Hematopoietic multipotent progenitor cell treated with erythropoietin and hydrocortisone succinate and interleukin-3 and kit ligand, for 6 days (in vitro differentiated cells): ENCODE measurements around the gene SNX8.

Source experiments
- DNase-seq: peaks from one replicate; pipeline ENCODE4 v3.0.0-alpha.2; 2015

Gene SNX8

DNA sequence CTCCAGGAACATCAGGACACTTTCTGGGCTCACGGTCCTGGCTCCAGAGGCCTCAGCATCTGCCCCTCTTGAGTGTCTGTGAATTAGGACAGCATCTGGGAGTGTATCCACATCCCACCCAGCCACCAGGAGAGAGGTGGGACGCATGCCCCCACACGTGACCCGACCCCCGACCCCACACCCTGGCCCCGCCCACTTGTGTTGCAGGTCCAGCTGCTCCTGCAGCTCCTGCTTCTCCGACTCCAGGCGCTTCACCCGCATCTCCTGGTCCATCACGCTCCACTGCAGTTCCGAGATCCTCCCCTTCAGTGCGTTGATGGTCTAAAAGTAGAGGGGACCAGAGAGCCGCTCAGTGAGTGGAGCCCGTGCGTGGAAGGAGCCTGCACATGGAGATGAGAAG lies 95.1 kb downstream of the SNX8 start:
- DNase-seq = no peak

DNA sequence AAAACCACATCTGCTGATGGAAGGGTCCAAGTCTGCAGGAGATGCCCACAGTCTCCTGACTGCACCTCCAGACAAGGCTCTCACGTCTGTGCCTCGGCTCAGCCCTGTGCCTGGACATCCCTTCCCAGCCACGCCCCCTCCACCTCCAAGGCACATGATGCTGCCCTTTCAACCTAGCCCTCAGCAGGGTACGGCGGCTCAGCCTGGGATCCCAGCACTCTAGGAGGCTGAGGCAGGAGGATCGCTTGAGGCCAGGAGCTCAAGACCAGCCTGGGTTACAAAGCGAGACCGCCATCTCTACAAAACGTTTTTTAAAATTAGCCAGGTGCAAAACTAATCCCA lies 95.8 kb downstream of the SNX8 start:
- DNase-seq = no peak

DNA sequence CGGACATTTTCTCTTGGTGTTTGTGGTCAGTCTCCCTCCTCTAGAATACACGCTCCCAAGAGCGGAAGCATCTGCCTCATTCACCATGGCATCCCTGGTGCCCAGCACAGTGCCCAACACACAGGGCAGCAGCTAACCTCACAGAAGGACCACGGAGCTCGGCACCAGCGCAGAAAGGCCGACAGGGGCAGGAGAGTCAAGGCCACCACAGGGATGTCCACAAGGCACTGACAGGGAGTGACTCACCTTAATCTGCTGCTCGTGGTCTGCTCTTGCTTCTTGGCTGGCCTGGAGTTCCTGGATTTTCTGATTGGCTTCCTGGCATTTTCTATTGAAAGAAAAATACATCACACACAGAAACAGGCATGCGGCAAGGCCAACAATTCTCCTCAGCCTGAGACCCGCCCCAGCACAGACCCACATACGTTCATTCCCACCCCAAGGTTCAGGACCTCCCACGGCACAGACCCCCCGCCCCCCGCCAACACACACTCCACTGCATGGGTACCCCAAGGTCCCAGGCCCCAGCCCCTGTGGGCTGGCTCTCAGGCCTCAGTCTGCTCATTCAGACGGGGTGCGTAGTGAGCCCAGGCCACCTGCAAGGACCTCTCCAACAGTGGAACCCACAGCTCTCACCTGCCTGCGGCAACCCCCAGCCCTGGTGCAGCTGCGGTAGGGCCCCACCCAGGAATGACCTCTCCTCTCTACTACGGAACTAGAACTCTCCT lies 96.4 kb downstream of the SNX8 start:
- no peak for DNase-seq

DNA sequence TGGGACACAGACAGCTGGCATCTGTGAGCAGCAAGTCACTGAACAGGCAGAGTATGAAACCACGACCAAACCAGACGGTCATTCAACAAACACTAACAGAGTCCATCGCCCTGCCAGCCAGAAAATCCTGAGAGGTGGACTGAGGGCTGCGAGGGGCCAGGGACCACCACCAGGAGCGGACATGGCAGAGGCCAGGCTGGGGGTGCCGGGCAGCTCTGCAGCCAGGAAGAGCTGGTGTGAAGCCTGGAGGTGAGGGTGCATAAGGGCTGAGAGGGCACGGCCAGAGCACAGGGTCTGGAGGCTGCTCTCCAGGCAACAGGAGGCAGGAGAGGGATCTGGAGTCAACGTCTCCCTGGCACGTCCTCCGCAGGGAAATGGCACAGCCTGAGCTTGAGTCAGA lies 97.0 kb downstream of the SNX8 start:
- DNase-seq = no peak

DNA sequence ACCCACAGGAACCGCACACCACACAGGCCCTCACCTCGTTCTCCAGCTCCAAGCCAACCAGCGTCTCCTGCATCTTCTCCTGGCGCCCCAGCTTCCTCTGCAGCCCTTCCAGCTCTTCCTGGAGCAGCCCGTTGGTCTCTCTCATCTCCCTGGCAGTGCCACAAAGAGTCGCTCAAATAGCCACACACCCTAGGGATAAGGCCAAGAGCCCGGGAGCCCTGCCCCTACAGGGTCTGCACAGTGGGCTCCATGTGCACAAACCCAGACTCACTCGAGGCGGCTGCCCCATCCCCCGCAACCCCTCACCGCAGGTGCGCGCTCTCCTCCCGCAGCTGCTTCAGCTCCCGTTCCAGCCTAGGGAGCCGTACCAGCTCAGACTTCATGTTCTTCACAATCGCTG lies 98.4 kb downstream of the SNX8 start:
- no peak for DNase-seq

DNA sequence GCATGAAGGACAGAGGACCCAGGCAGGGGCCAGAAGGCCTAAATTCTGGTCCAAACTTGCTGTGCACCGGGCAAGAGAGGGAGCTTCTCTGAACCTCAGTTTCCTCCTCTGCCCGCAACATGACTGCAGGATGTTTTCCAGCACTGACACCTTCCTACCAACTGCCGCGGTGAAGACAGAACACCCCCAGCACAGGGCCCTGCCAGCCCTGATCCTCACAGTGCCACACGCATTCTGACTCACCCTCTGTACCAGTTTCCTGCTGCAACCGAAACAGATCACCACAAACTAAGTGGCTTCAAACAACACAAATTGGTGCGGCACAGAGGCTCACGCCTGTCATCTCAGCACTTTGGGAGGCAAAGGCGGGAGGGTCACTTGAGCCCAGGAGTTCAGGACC lies 99.6 kb downstream of the SNX8 start:
- DNase-seq = no peak

DNA sequence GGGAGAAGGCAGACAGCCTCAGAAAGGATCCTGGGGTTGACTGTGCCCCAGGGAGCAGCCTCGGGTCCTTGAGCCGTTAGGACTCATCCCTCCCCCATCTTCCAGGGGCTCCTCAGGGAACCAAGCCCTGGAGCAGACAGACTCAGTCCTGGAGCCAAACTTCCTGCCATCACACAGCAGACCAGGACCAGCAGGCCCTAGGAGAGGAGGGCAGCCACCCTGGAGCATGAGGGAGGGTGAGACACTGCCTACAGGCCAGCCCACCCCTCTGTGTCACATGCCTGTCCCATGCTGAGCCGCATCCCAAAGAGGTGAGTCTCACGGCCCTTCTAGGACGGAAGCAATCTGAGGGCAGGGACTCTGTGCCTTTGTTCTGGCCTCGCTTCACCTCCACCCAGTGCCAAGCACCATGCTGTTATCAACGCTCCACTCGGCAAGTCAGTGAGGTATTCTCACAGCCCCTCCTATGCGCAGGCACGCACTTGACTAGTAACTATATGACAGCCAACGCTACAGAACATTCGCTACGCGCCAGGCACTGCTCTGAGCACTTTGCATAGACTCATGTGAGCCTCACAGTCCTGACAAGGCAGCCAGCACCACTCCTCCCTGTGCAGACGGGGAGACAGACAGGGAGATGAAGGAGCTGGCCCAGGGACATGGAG lies 100.6 kb downstream of the SNX8 start:
- no peak for DNase-seq

DNA sequence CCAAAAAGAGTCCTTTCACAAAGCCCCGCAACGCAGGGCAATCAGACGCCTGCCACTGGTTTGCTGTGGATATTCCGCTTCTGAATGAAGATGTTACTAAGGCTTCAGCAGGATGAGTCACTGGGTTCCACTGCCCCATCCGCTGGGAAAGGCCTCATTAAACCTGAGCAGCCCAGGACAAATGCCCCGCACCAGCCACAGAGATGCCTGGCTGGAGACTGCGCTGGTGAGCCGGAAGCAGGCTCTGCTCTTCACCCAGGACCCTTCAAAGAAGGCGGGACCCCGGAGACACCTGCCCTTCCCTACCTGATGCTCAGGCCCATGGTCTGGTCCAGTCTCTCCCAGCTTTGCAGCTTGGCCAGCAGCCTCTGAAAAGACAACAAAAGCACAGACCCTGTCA lies 101.3 kb downstream of the SNX8 start:
- no peak for DNase-seq

DNA sequence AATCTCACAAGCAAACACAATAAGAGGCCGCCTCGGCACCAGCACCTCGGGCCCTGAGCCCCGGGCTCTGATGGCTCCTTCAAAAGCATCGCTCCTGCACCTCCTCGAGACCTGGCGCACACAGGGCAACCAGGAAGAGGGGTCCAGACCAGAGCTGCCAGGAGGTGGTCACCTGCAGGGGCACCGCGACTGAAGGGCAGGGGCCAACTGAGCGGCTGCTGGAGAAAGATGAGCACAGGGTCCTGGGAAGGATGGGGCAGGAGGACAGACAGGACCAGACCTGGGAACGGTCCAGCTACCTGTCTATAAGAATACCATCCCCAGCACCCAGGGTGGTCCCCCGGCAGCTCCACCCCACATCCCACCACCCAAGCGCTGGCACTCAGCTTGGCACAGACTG lies 102.3 kb downstream of the SNX8 start:
- DNase-seq = no peak

DNA sequence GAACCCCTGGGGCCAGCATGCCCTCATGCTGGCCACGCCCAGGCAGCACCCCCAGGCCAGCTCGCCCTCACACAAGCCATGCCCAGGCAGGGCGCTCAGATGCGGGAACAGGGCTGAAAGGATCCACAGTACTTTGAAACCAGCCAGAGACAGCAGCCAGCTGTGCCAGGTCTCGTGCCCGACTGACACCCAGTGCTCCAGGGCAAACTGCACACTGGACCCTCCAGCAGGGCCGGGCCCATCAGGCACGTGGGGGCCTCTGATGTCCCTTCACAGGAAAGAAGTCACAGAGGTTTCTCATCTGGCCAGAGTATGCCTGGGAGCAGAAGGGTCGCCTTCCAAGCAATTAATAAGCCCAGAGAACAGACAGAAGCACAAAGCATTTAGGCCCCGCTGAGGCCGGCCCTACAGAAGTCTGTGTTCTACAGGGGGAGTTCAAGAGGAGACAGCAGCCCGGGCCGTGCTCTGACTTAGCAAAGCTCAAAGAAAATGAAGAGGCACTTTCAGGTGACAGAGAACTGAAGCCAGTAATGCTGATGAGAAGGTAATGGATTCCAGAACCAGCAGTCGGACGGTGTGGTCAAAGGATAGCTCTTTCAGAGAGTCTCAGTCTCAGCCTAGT lies 102.9 kb downstream of the SNX8 start:
- DNase-seq = no peak

DNA sequence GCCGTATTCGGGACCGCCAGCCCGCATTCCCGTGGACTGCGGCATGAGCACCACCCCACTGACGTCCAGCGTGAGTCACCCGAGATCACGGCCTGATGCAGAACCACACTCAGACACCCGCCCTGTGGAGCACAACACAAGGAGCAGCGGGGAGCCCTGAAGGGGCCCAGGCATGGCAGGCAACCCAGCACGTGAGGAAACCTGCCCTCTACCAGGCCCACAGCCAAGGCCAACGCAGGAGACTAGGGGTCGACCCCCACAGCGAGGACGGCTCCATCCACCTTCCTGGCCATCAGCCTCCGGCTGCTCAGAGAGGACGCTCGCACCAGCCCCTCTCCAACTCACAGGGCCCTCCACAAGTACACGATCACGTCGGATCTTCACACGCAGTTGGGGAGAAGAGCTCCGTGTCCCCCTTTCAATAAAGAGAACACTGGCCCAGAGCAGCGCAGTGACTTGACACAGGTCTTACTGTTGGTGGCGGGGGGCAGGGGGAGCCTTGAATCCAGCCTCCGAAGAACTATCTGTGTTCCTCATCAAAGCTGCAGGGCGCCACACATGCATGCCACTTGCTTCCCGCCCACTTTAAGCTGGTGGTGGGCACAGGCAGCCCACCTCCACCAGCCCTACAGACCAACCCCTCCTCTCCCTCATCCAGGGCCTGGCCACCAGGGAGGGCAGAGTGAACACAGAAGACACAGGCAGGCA lies 103.5 kb downstream of the SNX8 start:
- DNase-seq = no peak

DNA sequence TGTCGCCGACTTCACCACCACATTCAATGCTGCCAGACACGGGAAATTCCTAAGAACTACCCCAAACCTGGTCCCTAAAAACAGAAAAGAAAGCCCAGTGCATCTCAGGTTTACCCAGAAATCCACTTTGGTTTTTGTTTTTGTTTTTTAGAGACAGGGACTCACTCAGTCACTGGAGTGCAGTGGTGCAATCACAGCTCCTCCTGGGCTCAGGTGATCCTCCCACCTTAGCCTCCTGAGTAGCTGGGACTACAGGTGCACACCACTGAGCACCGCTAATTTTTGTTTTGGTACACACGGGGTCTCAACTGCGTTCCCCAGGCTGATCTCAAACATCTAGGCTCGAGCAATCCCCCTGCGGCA lies 104.3 kb downstream of the SNX8 start:
- DNase-seq = no peak

DNA sequence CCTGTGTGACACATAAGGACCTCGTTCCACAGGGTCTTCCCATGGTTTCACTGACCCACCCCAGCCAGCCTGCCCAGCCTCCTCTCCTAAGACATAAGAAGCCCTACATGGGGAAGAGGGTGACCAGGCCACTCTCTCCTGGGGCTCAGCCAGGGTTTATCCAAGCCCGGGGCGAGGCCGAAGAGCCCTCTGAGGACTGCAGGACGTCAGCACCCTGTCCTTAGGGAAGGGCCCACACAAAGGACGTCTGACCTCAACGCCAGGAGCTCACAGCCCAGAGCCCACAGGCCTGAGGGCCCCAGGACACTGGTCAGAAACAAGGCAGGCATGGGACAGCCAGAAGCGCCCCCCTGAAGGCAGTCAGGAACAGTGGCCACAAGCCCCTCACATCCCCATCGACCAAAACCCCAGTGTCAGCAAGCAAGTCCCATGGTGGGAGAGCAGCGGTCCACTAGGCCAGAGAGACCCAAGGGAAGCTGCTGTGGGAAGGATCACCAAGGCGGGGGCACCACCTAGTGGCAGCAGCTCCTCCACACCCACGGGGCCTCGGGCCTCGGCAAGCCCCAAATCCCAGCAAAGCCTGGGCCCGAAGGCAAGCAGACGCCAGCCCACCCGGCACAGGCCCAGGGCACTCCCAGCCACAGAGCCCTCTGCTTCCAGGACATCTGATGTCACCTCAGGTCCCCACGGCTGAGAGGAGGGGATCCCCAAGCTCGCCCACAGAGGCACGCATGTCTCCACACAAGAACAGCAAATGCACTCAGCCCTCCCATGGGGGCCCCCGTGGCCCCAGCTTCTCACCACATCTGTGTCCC lies 104.9 kb downstream of the SNX8 start:
- DNase-seq = peak; percentile 75

DNA sequence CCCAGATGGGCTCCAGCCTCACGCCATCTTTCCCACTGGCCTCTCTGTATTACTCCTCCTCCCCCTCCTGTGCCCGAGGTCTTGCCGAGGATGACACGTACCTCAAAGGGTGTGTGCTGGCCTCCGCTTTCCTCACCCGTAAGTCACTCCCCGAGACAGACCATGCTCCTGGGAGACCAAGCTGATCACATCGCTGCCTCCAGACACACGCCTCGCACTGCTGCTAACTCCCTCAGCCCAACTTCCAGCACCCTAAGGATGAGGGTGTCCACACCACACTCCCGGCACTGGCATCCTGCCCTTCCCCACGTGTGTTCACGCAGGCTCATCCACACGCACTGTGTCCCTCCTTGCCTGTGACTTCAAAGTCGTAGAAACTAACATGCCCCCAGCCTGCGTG lies 105.5 kb downstream of the SNX8 start:
- no peak for DNase-seq

DNA sequence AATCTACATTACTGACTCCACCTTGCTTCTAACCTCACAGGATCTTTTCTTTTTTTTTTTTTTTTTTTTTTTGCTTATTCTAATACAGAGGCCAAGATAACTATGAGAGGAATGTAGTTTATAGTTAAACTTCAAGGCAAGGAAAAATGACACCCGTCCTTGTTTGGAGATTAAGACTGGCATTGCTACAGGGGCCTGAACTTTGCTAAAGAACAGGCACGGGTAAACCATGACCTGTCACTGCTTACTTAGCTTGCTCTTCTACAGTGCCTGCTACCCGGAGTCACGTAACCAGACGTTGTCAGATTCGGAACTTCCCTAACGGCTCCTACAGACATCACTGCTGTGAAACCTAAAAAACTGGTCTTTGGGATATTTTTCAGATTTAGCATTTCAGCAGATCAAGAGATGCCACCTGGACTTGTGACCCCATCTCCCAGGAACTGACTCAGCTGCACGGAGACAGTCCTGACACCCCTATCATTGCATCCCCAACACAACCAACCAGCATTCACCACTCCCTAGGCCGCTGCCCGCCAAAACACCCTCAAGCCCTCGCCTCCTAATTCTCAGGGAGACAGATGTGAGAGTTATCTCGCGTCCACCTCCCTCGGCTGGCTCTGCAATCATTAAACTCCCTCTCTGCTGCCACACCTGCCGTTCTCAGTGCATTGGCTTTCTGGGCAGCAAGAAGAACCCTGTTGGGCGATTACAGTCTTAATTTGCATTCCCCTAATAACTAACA lies 109.0 kb downstream of the SNX8 start:
- peak; percentile 5 for DNase-seq

DNA sequence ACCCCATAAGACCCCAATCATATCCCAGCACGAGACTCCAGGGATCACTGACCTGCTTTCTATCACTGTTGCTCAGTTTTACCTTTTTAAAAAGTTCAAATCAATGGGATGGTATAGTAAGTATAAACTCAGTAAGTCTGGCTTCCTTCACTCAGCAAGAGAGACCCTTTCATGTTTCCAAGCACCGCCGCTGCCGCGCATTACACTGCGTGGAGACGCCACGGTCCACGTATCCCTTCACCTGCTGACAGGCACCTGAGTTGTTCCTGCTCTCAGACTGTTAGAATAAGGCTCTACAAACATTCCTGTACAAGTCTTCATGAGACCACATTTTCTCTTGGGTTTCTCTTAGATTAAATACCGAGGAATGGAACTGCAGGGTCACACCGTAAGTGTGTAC lies 109.8 kb downstream of the SNX8 start:
- no peak for DNase-seq

DNA sequence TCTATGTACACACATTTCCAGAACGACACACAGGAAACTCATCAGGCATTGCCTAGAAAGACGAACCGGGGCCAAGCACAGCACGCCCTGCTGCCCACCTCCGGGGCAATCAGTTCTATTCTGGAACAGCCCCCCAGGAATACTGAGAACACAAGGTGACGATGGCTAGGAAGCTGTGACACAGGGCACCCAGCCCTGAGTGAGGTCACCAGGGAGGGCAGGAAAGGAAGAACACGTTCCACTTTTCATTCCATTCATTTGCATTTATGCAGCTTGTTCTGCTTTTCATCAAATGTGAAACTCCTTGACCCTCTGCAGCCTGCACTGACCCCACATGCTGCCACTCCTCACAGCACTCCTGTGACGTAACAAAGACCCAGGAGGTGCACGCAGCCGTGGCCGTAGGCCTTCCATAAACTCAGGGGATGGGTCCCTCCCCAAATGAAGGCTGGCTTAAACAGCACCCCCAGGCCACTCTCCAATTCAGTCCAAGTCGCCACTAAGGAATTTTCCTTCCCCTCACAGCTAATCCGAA lies 110.4 kb downstream of the SNX8 start:
- no peak for DNase-seq

DNA sequence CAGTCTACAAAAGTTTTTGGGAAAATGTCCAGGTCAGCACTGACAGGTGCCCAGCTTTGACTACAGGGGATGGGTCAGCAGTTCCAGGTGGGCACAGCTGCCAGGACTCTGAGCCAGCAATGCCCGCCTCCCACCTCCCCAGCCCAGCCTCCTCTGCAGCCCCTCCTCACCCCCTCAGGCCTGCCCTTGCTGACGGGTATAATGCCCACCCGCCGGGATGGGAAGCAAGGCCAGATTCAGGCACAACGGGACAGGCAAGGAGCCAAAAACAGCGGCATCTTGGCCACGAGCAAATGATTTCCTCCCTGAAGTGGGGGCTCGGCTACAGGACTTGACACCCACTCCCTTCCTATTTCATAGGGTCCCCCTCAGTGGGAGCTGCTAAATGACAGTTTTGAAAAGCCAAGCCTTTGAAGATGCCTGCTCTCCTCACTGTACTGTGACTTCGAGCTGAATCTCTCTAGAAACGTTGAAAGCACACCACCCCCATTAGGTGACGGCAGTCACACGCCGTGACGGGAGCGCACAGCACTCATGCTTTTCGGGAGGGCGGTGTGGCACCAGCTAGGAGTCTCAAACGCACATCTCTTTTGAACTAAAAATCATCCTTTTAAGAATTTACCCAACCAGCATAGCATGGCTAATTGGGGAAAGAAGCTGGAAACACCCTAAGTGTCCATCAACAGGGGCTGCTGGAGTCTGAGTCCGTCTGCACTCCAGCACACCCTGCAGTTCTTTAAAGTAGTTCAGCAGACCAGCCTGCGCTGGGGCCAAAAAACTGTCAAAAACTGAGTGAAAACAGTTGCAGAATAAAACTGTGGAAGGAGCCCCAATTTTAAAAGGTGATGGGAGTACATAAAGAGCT lies 111.1 kb downstream of the SNX8 start:
- no peak for DNase-seq

DNA sequence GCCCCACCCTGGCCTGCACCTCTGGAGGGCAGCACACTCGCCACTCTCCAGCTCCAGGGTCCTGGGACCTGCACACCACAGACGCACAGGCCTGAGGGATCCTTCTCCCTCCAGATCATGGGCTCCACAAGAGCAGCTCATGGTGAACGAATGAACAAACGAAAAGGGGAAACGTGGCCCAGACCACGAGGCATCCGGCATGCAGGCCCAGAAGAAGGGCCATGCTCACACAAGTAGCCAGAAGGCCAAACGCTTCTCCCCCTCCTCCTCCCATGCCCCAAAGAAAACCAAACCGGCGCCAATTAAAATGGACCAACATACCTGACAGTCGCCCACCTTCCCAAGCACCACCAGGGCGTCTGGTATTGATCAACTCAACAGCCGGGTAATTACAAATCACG lies 111.9 kb downstream of the SNX8 start:
- DNase-seq = no peak
